RWPE2 (cell line): ENCODE results near the gene SRPRB.
A peak's percentile ranks its signal among the peaks of the same experiment; 100 is the strongest.

ENCODE experiments used
- ATAC-seq: fragments of 200-7000 bp; cut with Tn5 transposase; 3 replicates; pipeline ENCODE4 v1.9.1; 2021; ENCODE audit warnings: low read depth
- DNase-seq: peaks from one replicate; pipeline ENCODE4 v3.0.0-alpha.2; 2020; ENCODE audit warnings: low spot score
- H3K27ac ChIP-seq: fragments of 450-650 bp; 2 replicates; pipeline ENCODE4 v1.5.1; 2017; ENCODE audit warnings: mild to moderate bottlenecking; ENCODE audit not compliant: poor library complexity, severe bottlenecking
- H3K27me3 ChIP-seq: fragments of 250-450 bp; sonication (Bioruptor Pico); 2 replicates; pipeline ENCODE4 v1.5.1; 2021; ENCODE audit warnings: mild to moderate bottlenecking, moderate library complexity; ENCODE audit not compliant: insufficient read depth, poor library complexity, severe bottlenecking
- H3K36me3 ChIP-seq: fragments of 250-450 bp; sonication (Bioruptor Pico); 2 replicates; pipeline ENCODE4 v1.5.1; 2020; ENCODE audit warnings: low read depth, mild to moderate bottlenecking, moderate library complexity
- H3K4me1 ChIP-seq: fragments of 250-450 bp; sonication (Bioruptor Pico); 2 replicates; pipeline ENCODE4 v1.5.1; 2021; ENCODE audit warnings: mild to moderate bottlenecking, moderate library complexity; ENCODE audit not compliant: insufficient read depth, poor library complexity, severe bottlenecking
- H3K4me3 ChIP-seq: fragments of 250-450 bp; sonication (Bioruptor Pico); 2 replicates; pipeline ENCODE4 v1.5.1; 2021; ENCODE audit warnings: mild to moderate bottlenecking, moderate library complexity; ENCODE audit not compliant: severe bottlenecking
- H3K9me3 ChIP-seq: fragments of 250-450 bp; sonication (Bioruptor Pico); 2 replicates; pipeline ENCODE4 v1.5.1; 2021; ENCODE audit warnings: mild to moderate bottlenecking, moderate library complexity; ENCODE audit not compliant: severe bottlenecking
- CTCF ChIP-seq: fragments of 450-650 bp; IDR thresholded peaks from one replicate; pipeline ENCODE4 v1.5.1; 2017; ENCODE audit warnings: mild to moderate bottlenecking, moderate library complexity; ENCODE audit not compliant: poor library complexity, severe bottlenecking

Gene SRPRB

GRCh38 chr3:133820129-133820528 lies 14.5 kb downstream of the SRPRB start:
- H3K27ac ChIP-seq: no peak overlapping the region
- no peak for TF ChIP-seq CTCF
- no peak for ATAC-seq
- H3K27me3 ChIP-seq: no peaks in the 10 kb centered on the region
- no peak for DNase-seq
- H3K4me1 ChIP-seq: no peaks in the 10 kb centered on the region
- no peak overlapping the region for H3K4me3 ChIP-seq
- peaks cover 80% of the 10 kb centered on the region for H3K36me3 ChIP-seq
- H3K9me3 ChIP-seq: no peaks in the 10 kb centered on the region

GRCh38 chr3:133820889-133821675 lies 15.5 kb downstream of the SRPRB start:
- Histone ChIP-seq H3K27ac (no peak overlapping the region), H3K27me3 (no peaks in the 10 kb centered on the region), H3K4me1 (no peaks in the 10 kb centered on the region), H3K36me3 (peaks cover 70% of the 10 kb centered on the region), H3K4me3 (no peak overlapping the region), H3K9me3 (no peaks in the 10 kb centered on the region)
- TF ChIP-seq CTCF: no peak
- no peak for ATAC-seq
- DNase-seq: no peak

- Histone ChIP-seq H3K36me3 (peaks cover 61% of the 10 kb centered on the region), H3K4me3 (no peak overlapping the region), H3K27ac (no peak overlapping the region), H3K9me3 (no peaks in the 10 kb centered on the region), H3K4me1 (no peaks in the 10 kb centered on the region), H3K27me3 (no peaks in the 10 kb centered on the region)
- peak; percentile 85 for ATAC-seq
- peak; percentile 75 for TF ChIP-seq CTCF
- DNase-seq: peak; percentile 89
Observed at GRCh38 chr3:133821767-133822638, 16.4 kb downstream of the SRPRB start.

- Histone ChIP-seq H3K36me3 (peaks cover 31% of the 10 kb centered on the region), H3K27ac (no peak overlapping the region)
- ATAC-seq: no peak
Observed at GRCh38 chr3:133824961-133825485, 19.4 kb downstream of the SRPRB start.

More at GRCh38 chr3:133824961-133825485, 19.4 kb downstream of the SRPRB start:
- Histone ChIP-seq H3K4me1 (no peaks in the 10 kb centered on the region), H3K27me3 (no peaks in the 10 kb centered on the region), H3K9me3 (no peaks in the 10 kb centered on the region), H3K4me3 (no peak overlapping the region)
- DNase-seq: no peak
- TF ChIP-seq CTCF: no peak
